ENCODE results near the gene CGNL1.

DNA sequence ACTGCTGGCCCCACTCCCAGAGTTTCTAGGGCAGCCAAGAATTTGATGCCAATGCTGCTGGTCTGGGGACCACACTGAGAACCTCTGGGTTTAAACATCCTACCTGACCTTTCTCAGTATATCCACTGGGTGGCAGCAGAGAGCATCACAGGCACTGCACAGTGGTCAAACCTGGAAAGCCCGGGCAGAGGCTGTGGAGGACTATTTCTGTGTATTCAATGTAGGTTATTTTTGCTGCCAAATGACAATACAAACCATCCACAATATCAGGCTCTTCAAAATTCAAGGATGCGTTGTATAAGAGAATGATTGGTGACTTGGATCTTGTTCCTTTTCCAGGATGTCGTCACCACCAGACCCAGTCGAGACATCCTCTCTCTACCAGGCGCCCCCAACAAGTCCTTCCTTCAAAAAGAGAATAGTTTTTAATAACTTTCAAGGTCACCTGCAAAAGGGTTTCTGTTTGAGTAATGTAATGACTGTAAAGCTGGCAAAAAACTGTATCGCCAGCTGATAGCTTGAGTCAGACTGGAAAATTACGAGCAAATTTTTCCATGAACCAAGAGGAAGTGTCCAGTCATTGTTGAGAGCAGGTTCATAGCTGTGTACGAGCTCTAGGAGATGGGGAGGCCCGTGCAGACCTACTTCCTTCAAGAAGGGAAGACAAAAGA is 184.9 kb downstream of the CGNL1 start:
- no peak for TF ChIP-seq POLR2A (IDR thresholded peaks at IDR 0.05)
- peak; percentile 76 to 90 (median 83) for TF ChIP-seq CTCF (IDR thresholded peaks at IDR 0.05)

Measured in upper lobe of left lung (tissue), 4 donors.